Large intestine (tissue), 3 donors: ENCODE measurements around the gene PPP2R5C. TPM values are rescaled to one million over a fixed set of nuclear protein-coding genes. Genes with fewer than 3 reads are reported as not detected.

Source experiments
- DNase-seq, 2 donors: peaks; one replicate each; pipeline versions ENCODE4 v3.0.0 to v3.0.0-alpha.2; 2013
- H3K27ac ChIP-seq: one replicate; pipeline ENCODE4 v1.5.1; 2013; ENCODE audit warnings: low read length
- H3K27me3 ChIP-seq: 2 replicates; pipeline ENCODE4 v1.6.1; 2013; ENCODE audit warnings: low read length; ENCODE audit not compliant: control insufficient read depth, insufficient read depth
- H3K36me3 ChIP-seq: 2 replicates; pipeline ENCODE4 v1.6.1; 2013; ENCODE audit warnings: low read length; ENCODE audit not compliant: control insufficient read depth, insufficient read depth
- H3K4me1 ChIP-seq: one replicate; pipeline ENCODE4 v1.6.1; 2013; ENCODE audit warnings: low read length; ENCODE audit not compliant: control insufficient read depth, insufficient read depth
- H3K4me3 ChIP-seq: one replicate; pipeline ENCODE4 v1.5.1; 2013; ENCODE audit warnings: low read length
- H3K9me3 ChIP-seq: one replicate; pipeline ENCODE4 v1.6.1; 2013; ENCODE audit warnings: mild to moderate bottlenecking, low read depth, low read length, moderate library complexity; ENCODE audit not compliant: control insufficient read depth
- WGBS: methylation state at CpG from one replicate; pipeline ENCODE4 v1.1.5; 2013; ENCODE audit warnings: low lambda C conversion rate; ENCODE audit not compliant: insufficient coverage; 5-methylcytosine and 5-hydroxymethylcytosine counted together
- polyA plus RNA-seq: library from polyadenylated mRNA; unstranded; fragments of 120-200 nt; gene quantifications from one replicate; pipeline ENCODE4 v1.2.1, GENCODE V29; 2013

The PPP2R5C gene
- polyA plus RNA-seq, 1 donor = 93.4 TPM

DNA sequence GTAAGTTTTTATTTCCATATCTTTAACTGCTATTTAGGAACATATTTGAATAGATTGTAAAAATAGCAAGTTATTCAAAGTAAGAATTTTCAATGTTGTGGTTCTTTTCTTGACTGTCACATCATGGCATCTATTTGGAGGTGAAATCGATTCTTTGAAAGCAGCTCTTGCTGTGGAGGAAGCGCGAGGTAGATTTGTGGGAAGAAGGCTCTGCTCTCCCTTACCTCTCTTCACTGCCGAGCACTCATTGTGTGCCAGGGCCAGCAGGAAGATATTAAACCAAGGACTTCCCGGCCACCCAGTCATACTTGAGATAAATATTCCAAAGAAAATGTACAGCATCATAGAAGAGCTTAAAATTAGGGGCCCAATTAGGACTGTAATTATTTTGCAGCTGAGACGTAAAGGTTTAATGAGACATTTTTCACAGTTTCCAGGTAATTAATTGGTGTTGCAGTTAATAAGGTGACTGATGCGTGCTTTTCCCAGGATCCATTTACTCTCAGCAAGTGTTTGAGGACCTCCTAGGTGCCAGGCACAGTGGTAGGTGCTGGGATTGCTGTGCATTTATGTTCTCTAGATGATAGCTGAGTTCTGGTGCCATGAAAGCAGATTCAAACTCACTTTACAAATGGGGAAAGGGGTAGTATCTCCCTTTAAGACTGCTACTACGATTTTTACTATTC is 113.7 kb downstream of the PPP2R5C start:
- H3K36me3 ChIP-seq = peaks cover 21% of the 10 kb centered on the region
- H3K4me1 ChIP-seq = peaks cover 3% of the 10 kb centered on the region
- no peak for DNase-seq
- H3K9me3 ChIP-seq = no peaks in the 10 kb centered on the region
- H3K27me3 ChIP-seq = no peaks in the 10 kb centered on the region
- H3K4me3 ChIP-seq = no peak overlapping the region
- WGBS = 100% methylated on average over 1 of the region's 8 CpGs
- no peak overlapping the region for H3K27ac ChIP-seq

DNA sequence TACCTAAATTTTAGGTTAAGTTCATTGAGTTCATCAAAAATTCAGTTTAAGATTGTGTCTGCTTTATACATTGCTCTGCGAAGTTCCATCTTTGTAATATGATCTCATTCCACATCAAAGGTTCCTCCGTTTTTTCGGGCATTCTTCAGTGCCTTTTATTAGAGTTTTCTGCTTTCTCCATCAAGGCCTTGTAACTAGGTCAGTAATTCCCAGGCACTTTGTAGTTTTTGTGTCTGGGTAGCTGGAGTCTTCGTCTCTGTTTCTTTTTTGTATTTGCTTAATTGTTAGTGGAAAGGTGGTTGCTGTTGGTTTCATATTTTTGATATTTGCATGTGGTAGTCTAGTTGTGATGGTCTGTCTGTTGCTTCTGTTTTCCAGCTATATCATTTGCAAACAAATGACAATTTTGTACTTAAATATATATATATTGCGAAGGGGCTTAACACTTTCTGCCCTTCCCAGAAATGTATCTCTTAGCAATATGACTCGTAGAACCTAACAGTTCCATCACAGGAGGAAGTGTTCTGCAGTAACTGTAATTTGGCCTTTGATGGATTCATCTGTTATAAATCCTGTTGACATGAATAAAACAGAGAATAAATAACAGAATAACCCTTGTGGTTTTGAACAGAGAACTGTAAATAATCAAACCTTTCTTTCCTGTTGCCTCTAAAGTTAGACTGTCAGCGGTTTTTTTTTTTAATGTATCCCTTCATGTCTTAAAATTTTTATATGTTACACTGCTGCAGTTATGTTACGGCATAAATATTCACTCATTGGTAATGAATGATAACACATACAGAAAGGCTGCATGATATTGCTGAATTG is 114.4 kb downstream of the PPP2R5C start:
- H3K4me3 ChIP-seq = no peak overlapping the region
- H3K4me1 ChIP-seq = peaks cover 3% of the 10 kb centered on the region
- no peaks in the 10 kb centered on the region for H3K9me3 ChIP-seq

DNA sequence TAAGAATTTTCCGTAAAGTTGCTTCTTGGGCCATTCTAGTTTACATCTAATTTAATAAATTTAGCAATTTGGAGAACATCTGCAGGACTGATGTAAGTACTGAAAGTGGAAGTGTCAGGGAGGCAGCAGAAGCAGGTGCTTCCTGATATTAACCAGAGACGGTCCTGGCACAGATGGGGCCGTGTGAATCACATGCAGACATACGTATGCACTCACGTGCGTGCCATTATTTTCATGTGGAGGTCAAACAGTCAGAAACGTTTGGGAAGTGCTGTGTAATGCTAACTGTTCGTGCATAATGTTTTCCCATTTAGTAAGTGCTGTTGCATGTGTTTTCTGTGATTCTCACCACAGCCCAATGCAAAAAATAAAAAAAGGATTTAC is 115.0 kb downstream of the PPP2R5C start:
- no CpG with 5 or more reads among the region's 8 CpGs for WGBS
- Histone ChIP-seq H3K4me1 (peaks cover 3% of the 10 kb centered on the region), H3K9me3 (no peaks in the 10 kb centered on the region), H3K27ac (no peak overlapping the region), H3K27me3 (no peaks in the 10 kb centered on the region), H3K36me3 (peaks cover 21% of the 10 kb centered on the region), H3K4me3 (no peak overlapping the region)
- DNase-seq = peak; percentile 55 to 64

More for the DNA sequence above, 114.4 kb downstream of the PPP2R5C start:
- no peaks in the 10 kb centered on the region for H3K27me3 ChIP-seq
- WGBS = 89% methylated on average over 3 of the region's 8 CpGs
- peaks cover 21% of the 10 kb centered on the region for H3K36me3 ChIP-seq
- no peak for DNase-seq
- H3K27ac ChIP-seq = no peak overlapping the region

DNA sequence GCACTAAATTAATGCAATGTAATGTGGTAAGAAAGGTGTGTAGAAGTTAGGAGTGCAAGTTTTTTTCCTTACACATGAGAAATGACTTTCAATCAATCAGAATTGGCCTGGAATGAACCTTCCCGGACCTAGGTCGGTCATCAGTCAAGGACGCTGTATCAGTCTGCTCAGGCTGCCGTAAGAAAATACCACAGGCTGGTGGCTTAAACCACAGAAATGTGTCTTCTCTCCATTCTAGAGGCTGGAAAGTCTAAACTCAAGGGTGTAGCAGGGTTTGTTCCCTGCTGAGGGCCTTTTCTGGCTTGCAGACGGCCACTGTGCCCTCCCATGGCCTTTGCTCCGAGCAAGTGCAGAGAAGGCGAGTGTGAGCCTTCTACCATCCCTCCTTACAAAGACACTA is 116.3 kb downstream of the PPP2R5C start:
- WGBS = no CpG with 5 or more reads among the region's 7 CpGs
- Histone ChIP-seq H3K4me1 (peaks cover 3% of the 10 kb centered on the region), H3K9me3 (no peaks in the 10 kb centered on the region), H3K27ac (no peak overlapping the region), H3K36me3 (peaks cover 31% of the 10 kb centered on the region), H3K4me3 (no peak overlapping the region), H3K27me3 (no peaks in the 10 kb centered on the region)
- DNase-seq = no peak

DNA sequence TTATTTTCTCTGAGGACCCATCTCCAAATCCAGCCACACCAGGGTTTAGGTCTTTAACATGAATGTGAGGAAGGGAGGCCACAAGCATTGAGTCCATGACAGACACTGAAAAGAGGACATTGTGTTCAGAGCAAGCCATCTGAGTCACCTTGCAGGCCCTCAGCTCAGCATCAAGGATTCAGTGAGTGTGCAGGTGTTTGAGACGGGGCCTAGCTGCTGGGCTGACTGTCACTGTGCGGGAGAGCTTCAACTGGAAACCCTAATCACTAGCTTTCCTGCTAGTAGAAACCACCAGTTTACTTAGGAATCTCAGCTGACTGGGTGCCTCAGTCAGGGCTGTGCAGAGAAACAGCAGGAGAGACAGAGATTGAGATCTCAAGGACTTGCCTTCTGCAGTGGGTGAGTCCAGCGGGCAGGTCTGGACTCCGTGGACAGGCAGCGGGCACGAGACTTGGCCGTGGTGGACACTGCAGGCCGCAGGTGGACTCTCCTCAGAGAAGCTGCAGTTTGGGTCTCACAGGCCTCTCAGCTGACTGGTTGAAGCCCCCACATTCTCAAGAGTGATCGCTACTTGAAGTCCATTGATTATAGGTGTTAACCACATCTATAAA is 116.8 kb downstream of the PPP2R5C start:
- no peak overlapping the region for H3K4me3 ChIP-seq
- no peaks in the 10 kb centered on the region for H3K27me3 ChIP-seq
- H3K4me1 ChIP-seq = peaks cover 3% of the 10 kb centered on the region
- H3K9me3 ChIP-seq = no peaks in the 10 kb centered on the region
- WGBS = no CpG with 5 or more reads among the region's 9 CpGs
- peaks cover 33% of the 10 kb centered on the region for H3K36me3 ChIP-seq
- H3K27ac ChIP-seq = no peak overlapping the region
- DNase-seq = no peak

DNA sequence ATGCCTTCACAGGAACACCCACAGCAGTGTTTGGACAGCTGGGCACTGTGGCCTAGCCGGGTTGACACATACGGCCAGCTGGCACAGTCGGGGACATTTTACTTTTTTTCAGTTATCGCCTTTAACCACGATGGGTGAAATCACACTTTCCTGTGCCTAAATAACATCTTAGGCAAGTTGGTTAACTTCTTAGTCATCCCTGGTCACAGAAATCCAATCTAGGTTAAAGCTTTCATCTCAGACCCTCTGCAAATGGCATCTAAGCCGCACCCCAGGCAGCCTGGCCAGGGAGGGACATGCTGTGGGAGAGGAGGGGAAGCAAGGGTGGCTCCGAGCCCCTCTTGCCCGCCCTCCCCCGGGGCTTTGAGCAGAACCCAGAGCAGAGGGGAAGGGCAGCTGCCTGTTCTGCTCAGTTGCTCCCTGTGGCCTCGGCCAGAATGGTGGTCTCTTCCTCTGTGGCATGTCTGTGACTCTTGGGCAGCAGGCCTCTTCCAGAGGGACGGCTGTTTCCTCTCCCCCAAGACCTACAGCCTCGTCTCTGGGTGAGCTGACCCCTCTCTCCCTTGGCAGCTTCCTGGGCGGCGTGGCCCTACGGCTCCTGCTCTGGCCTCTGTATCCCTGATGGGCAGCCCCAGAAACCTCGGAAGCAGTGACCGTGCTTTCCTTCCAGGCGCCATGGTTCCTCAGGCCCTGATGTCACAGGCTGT is 117.5 kb downstream of the PPP2R5C start:
- no peak for DNase-seq
- no peaks in the 10 kb centered on the region for H3K9me3 ChIP-seq
- no peak overlapping the region for H3K4me3 ChIP-seq
- peaks cover 3% of the 10 kb centered on the region for H3K4me1 ChIP-seq
- WGBS = 70% methylated on average over 2 of the region's 18 CpGs
- no peaks in the 10 kb centered on the region for H3K27me3 ChIP-seq
- H3K27ac ChIP-seq = no peak overlapping the region
- peaks cover 40% of the 10 kb centered on the region for H3K36me3 ChIP-seq

DNA sequence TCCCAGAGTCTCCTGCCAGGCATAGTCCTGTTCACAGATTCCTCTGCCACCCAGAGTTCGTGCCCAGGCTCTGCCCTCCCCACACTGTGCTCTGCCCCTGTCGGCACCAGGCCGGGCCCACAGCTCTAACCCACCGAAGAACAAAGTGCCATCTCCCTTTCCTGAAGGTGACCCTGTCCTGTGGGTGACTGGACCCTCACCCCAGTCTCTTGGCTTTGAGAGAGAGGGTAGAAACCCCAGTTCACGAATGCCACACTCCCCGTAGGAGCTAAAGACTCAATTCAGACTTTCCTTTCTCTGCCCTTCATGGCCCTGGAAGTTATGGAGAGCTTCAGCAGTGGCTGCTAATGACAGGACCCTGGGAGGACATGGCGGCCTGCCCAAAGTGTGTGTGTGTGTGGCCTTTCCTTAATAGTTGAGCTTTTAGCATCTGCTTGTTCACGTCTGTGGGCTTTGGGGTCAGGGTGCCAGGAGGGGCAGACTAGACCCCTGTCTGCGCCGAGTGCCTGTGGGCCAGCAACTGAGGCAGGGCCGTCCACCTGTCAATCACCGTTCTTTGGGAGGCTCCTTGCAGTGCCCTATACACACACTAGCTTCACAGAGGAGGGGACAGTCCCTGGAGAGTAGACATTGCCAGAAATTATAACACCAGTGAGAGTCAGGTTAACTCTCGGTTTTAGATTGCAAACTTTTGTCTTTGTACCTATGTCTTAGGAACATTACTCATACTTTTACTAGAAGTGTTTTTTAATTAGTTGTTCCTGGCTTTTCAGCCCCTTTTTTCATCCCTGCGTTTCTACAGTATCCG is 118.2 kb downstream of the PPP2R5C start:
- H3K27ac ChIP-seq = no peak overlapping the region
- WGBS = 60% methylated on average over 1 of the region's 15 CpGs
- no peak overlapping the region for H3K4me3 ChIP-seq
- H3K4me1 ChIP-seq = peaks cover 3% of the 10 kb centered on the region
- H3K27me3 ChIP-seq = no peaks in the 10 kb centered on the region
- H3K36me3 ChIP-seq = peaks cover 48% of the 10 kb centered on the region
- no peak for DNase-seq
- peaks cover 4% of the 10 kb centered on the region for H3K9me3 ChIP-seq

DNA sequence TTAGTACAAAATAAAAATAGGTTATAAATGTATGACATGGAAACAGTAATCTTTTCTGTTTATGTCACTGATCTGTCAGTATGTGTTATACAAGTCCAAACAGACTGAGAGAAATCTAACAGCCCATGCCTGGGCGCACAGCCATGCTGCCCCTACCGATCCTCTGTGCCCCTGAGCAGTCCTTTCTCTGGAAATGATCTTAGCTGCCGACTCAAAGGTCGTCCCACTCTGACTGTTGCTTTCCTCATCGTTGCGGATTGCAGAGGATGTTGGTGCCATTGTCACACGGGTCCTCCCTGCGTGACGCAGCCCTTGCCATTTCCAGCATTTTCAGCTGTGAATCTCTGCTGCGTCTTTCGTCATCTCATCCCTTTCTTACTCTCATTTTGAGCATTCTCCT is 119.9 kb downstream of the PPP2R5C start:
- H3K36me3 ChIP-seq = peaks cover 58% of the 10 kb centered on the region
- H3K4me3 ChIP-seq = no peak overlapping the region

DNA sequence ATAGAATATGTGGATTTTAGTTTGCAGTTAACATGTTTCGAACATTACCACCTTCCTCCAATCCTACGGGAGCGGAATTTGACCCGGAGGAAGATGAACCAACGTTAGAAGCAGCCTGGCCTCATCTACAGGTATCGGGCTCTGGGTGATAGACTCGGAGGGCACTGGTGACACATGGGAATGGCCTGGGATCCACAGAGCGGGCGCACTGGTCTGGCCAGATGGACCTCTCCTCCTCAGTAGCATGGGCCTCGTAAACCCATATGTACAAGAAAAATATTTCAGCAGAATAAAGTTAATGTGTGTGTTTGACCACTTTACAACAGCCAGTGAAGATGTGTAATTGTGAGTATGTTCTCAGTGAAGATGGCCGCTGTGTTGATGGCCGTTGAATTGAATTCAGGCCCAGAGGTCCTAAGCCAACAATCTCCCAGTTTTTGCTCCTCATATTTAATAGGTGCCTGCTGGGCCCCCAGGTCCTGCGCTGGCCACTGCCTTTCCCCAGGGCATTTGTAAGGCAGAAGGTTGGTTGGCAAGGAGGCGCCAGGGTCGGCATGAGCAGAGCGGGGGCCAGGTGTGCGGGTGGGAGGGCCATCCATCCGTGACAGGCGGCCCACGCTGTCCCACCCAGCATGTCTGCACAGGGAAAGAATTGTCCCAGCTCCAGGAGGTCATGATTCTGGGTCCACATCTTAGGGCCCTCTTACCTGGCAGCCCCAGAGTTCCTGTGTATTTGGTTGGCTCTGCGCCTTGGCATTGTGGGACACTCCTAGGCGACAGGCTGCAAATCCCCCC is 120.8 kb downstream of the PPP2R5C start:
- H3K36me3 ChIP-seq = peaks cover 67% of the 10 kb centered on the region
- H3K27me3 ChIP-seq = no peaks in the 10 kb centered on the region
- peaks cover under 1% of the 10 kb centered on the region for H3K4me1 ChIP-seq
- H3K9me3 ChIP-seq = peaks cover 12% of the 10 kb centered on the region
- no peak overlapping the region for H3K4me3 ChIP-seq
- no peak for DNase-seq
- WGBS = no CpG with 5 or more reads among the region's 22 CpGs
- H3K27ac ChIP-seq = no peak overlapping the region

More for the DNA sequence above, 119.9 kb downstream of the PPP2R5C start:
- 100% methylated on average over 2 of the region's 11 CpGs for WGBS
- DNase-seq = no peak
- Histone ChIP-seq H3K27me3 (no peaks in the 10 kb centered on the region), H3K27ac (no peak overlapping the region), H3K9me3 (peaks cover 12% of the 10 kb centered on the region), H3K4me1 (peaks cover 3% of the 10 kb centered on the region)
